ENCODE measurements around the gene NKRF.

Gene NKRF

GRCh38 chrX:119570351-119570835 is 35.8 kb downstream of the NKRF start:
- TF ChIP-seq, protein P1, sequence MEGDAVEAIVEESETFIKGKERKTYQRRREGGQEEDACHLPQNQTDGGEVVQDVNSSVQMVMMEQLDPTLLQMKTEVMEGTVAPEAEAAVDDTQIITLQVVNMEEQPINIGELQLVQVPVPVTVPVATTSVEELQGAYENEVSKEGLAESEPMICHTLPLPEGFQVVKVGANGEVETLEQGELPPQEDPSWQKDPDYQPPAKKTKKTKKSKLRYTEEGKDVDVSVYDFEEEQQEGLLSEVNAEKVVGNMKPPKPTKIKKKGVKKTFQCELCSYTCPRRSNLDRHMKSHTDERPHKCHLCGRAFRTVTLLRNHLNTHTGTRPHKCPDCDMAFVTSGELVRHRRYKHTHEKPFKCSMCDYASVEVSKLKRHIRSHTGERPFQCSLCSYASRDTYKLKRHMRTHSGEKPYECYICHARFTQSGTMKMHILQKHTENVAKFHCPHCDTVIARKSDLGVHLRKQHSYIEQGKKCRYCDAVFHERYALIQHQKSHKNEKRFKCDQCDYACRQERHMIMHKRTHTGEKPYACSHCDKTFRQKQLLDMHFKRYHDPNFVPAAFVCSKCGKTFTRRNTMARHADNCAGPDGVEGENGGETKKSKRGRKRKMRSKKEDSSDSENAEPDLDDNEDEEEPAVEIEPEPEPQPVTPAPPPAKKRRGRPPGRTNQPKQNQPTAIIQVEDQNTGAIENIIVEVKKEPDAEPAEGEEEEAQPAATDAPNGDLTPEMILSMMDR (IDR thresholded peaks at IDR 0.05; ENCODE audit: low read depth, low read length), result no peak
- in situ Hi-C loops (cut with HindIII; ENCODE audit: low sequenced_read_pairs), result no loop called here
- no peak overlapping the region for H3K4me3 ChIP-seq (ENCODE audit: low read depth, low read length)
- no peak for DNase-seq (ENCODE audit: low read depth, low spot score)

- TF ChIP-seq, protein P1 (IDR thresholded peaks at IDR 0.05; ENCODE audit: low read depth, low read length), result no peak
- peak; percentile 92 for DNase-seq (ENCODE audit: low read depth, low spot score)
- H3K4me3 ChIP-seq (ENCODE audit: low read depth, low read length), result peak within 1 kb of the TSS; percentile 64
- in situ Hi-C loops (cut with HindIII; ENCODE audit: low sequenced_read_pairs), result no loop called here
Observed at GRCh38 chrX:119565107-119565663, 41.0 kb downstream of the NKRF start, which contains the start of gene STEEP1. Gene STEEP1, minus strand, starts transcription at chrX:119565409. Its CDS starts 54 bp downstream, at chrX:119565355.

DNA sequence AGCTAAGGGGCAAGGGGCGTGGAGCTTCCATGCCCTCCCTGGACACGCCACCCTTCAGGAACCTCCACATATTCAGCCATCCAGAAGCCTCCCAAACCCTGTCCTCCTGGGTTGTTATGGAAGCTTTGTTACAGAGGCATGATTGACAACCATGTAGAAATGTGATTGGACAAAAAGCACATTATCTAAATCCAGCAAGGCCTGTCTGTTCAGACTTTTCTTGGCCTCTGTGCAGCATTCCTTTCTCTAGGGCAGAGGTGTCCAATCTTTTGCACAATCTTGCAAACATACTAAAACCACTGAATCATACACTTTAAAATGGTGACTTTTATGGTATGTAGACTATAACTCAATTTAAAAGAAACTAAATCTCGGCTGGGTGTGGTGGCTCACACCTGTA is 53.7 kb downstream of the NKRF start:
- in situ Hi-C loops (cut with HindIII; ENCODE audit: low sequenced_read_pairs), result no loop called here
- TF ChIP-seq, protein P1 (IDR thresholded peaks at IDR 0.05; ENCODE audit: low read depth, low read length), result no peak
- no peak overlapping the region for H3K4me3 ChIP-seq (ENCODE audit: low read depth, low read length)
- DNase-seq (ENCODE audit: low read depth, low spot score), result no peak

DNA sequence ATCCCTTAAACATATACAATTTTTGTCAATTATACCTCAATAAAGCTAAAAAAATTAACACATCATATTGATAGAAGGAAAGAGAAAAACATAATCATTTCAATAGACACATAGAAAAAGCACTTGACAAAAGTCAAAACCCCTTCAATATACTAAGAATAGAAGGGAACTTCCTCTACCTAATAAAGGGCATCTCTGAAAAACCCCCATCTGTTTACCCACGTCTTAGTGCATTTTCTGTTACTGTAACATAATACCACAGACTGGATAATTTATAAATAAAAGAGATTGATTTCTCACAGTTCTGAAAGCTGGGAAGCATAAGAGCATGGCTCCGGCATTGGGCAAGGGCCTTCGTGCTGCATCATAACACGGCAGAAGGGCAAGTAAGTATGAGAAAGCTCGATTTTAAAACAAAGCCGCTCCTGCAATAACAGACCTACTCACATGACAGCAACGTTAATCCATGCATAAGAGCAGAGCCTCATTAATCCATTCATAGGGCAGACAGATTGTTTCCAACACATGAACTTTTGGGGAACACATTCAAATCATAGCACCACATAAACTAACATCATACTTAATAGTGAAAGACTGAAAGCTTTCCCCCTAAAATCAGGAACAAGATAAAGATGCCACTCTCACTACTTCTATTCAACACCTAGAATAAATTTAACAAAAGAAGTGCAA is 56.8 kb downstream of the NKRF start:
- TF ChIP-seq, protein P1 (IDR thresholded peaks at IDR 0.05; ENCODE audit: low read depth, low read length), result no peak
- DNase-seq (ENCODE audit: low read depth, low spot score), result no peak
- H3K4me3 ChIP-seq (ENCODE audit: low read depth, low read length), result no peak overlapping the region
- in situ Hi-C loops (cut with HindIII; ENCODE audit: low sequenced_read_pairs), result no loop called here

DNA sequence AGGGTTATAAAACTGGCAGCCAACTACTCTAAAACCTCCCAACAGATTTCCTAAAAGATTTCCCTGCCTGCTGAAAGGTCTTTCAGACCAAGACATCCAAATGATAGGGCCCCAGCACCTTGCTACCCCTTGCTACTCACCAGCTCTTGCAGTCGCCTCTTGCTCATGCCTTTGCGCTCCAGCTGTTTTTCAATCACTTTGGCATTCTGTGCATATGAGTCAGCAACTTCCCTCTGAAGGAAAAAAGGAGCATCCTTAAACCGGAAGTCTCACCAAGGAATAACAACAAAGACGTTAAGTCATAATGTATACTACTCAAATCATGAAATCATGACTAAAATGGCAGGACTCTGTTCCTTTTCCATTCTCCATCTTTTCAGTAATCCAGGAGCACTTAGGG is 65.0 kb downstream of the NKRF start:
- H3K4me3 ChIP-seq (ENCODE audit: low read depth, low read length), result no peak overlapping the region
- peak; percentile 61 for DNase-seq (ENCODE audit: low read depth, low spot score)
- TF ChIP-seq, protein P1 (IDR thresholded peaks at IDR 0.05; ENCODE audit: low read depth, low read length), result no peak
- in situ Hi-C loops (cut with HindIII; ENCODE audit: low sequenced_read_pairs), result no loop called here

- TF ChIP-seq, protein P1 (IDR thresholded peaks at IDR 0.05; ENCODE audit: low read depth, low read length), result peak; percentile 14
- no peak overlapping the region for H3K4me3 ChIP-seq (ENCODE audit: low read depth, low read length)
- DNase-seq (ENCODE audit: low read depth, low spot score), result no peak
- in situ Hi-C loops (cut with HindIII; ENCODE audit: low sequenced_read_pairs), result no loop called here
Observed at GRCh38 chrX:119539872-119540271, 66.4 kb downstream of the NKRF start.
